CD14-positive monocyte (primary cell): ENCODE results near the gene PCDHB15. TPM values are rescaled to one million over a fixed set of nuclear protein-coding genes. Genes with fewer than 3 reads are reported as not detected.
"Not testable (repeated sequence)": the region's sequence is repeated elsewhere in the genome, so short reads cannot be mapped to it uniquely, and the experiment has no call there.

Experiments used
- DNase-seq, 3 donors: peaks; one replicate each; pipeline ENCODE4 v3.0.0-alpha.2; 2011 to 2022
- H2AFZ ChIP-seq: 2 replicates; pipeline ENCODE4 v1.6.0; 2012; ENCODE audit warnings: mild to moderate bottlenecking, low read depth, low read length, inconsistent platforms; ENCODE audit not compliant: insufficient read depth, poor library complexity, severe bottlenecking
- H3K27ac ChIP-seq, 2 donors: 1 replicate in 1 of 2; 2 replicates in 1 of 2; pipeline ENCODE4 v1.5.1; 2012 to 2013; ENCODE audit warnings: low read length in 2 of 2, control low read depth in 1 of 2, inconsistent platforms in 1 of 2, low read depth in 1 of 2, mild to moderate bottlenecking in 1 of 2
- H3K27me3 ChIP-seq, 2 donors: one replicate each; pipeline versions ENCODE4 v1.6.0 to v1.6.1; 2011 to 2013; ENCODE audit warnings: low read length in 2 of 2; ENCODE audit not compliant: control insufficient read depth in 2 of 2, insufficient read depth in 2 of 2
- H3K36me3 ChIP-seq, 2 donors: replicated peaks in 1 of 2; 1 replicate in 1 of 2; 2 replicates in 1 of 2; pipeline versions ENCODE4 v1.5.1 to v1.6.1; 2012 to 2013; ENCODE audit warnings: low read length in 2 of 2, control low read depth in 1 of 2, inconsistent platforms in 1 of 2, mild to moderate bottlenecking in 1 of 2; ENCODE audit not compliant: insufficient read depth in 2 of 2, control insufficient read depth in 1 of 2
- H3K4me1 ChIP-seq, 2 donors: 1 replicate in 1 of 2; 2 replicates in 1 of 2; pipeline versions ENCODE4 v1.5.1 to v1.6.1; 2012 to 2013; ENCODE audit warnings: low read length in 2 of 2, control low read depth in 1 of 2, inconsistent platforms in 1 of 2, mild to moderate bottlenecking in 1 of 2, moderate library complexity in 1 of 2; ENCODE audit not compliant: insufficient read depth in 2 of 2, control insufficient read depth in 1 of 2
- H3K4me2 ChIP-seq: replicated peaks from 2 replicates; pipeline ENCODE3; 2012; ENCODE audit warnings: low read length, moderate library complexity, mild to moderate bottlenecking; ENCODE audit not compliant: poor library complexity, severe bottlenecking; ENCODE audit errors: extremely low read depth
- H3K4me3 ChIP-seq, 3 experiments: fragments of 200-600 bp in 1 of 3; sonication (generic) in 1 of 3; replicated peaks in 1 of 3; 1 replicate in 2 of 3; 2 replicates in 1 of 3; pipeline ENCODE4 v1.5.1; 2011 to 2013; ENCODE audit warnings: low read length in 3 of 3, mild to moderate bottlenecking in 3 of 3, control low read depth in 2 of 3, low read depth in 2 of 3, inconsistent platforms in 1 of 3, moderate library complexity in 1 of 3
- H3K79me2 ChIP-seq: 2 replicates; pipeline ENCODE4 v1.6.0; 2012; ENCODE audit warnings: mild to moderate bottlenecking, control low read depth, inconsistent platforms, low read length, moderate library complexity; ENCODE audit not compliant: insufficient read depth
- H3K9ac ChIP-seq: 2 replicates; pipeline ENCODE4 v1.6.0; 2017; ENCODE audit warnings: low read length, mild to moderate bottlenecking; ENCODE audit not compliant: insufficient read depth, poor library complexity, severe bottlenecking
- H3K9me3 ChIP-seq, 2 donors: replicated peaks in 1 of 2; 1 replicate in 1 of 2; 2 replicates in 1 of 2; pipeline versions ENCODE4 v1.5.1 to v1.6.1; 2012 to 2013; ENCODE audit warnings: low read length in 2 of 2, control low read depth in 1 of 2; ENCODE audit not compliant: control insufficient read depth in 1 of 2, insufficient read depth in 1 of 2
- H4K20me1 ChIP-seq: 2 replicates; pipeline ENCODE4 v1.6.0; 2012; ENCODE audit warnings: mild to moderate bottlenecking, low read length, control low read depth, moderate library complexity; ENCODE audit not compliant: insufficient read depth
- H3K27ac Mint-ChIP-seq, 7 donors: one replicate each; pipeline ENCODE4 v1.8.0; 2020; ENCODE audit warnings: mild to moderate bottlenecking in 7 of 7, mixed read lengths in 7 of 7, moderate library complexity in 6 of 7, inconsistent platforms in 2 of 7
- H3K27me3 Mint-ChIP-seq, 3 donors: one replicate each; pipeline ENCODE4 v1.8.0; 2021 to 2022; ENCODE audit warnings: low read depth in 3 of 3, mild to moderate bottlenecking in 3 of 3, mixed read lengths in 3 of 3, moderate library complexity in 3 of 3, inconsistent platforms in 1 of 3
- H3K36me3 Mint-ChIP-seq, 2 donors: one replicate each; pipeline ENCODE4 v1.8.0; 2020; ENCODE audit warnings: mixed read lengths in 2 of 2, inconsistent platforms in 1 of 2, mild to moderate bottlenecking in 1 of 2
- H3K4me1 Mint-ChIP-seq: one replicate; pipeline ENCODE4 v1.8.0; 2020; ENCODE audit warnings: mild to moderate bottlenecking, mixed read lengths
- H3K4me3 Mint-ChIP-seq, 2 donors: one replicate each; pipeline ENCODE4 v1.8.0; 2020; ENCODE audit warnings: mild to moderate bottlenecking in 2 of 2, mixed read lengths in 2 of 2, moderate library complexity in 1 of 2
- H3K9me3 Mint-ChIP-seq, 7 donors: one replicate each; pipeline ENCODE4 v1.8.0; 2020 to 2022; ENCODE audit warnings: mixed read lengths in 7 of 7, mild to moderate bottlenecking in 6 of 7, moderate library complexity in 6 of 7, inconsistent platforms in 2 of 7
- WGBS: methylation state at CpG from one replicate; pipeline ENCODE4 v1.1.5; 2013; ENCODE audit warnings: missing lambda C conversion rate; ENCODE audit not compliant: insufficient coverage; 5-methylcytosine and 5-hydroxymethylcytosine counted together
- intact Hi-C, 2 donors: fragments of 100-400 bp; cut with micrococcal nuclease; formaldehyde crosslinking; loops; one replicate each; pipeline versions ENCODE4 v1.15.0 to v1.15.1; 2023
- polyA plus RNA-seq, 3 donors: library from polyadenylated mRNA; depleted of rRNA in 1 of 3; unstranded in 2 of 3; stranded (reverse) in 1 of 3; fragments of 300-500 nt in 2 of 3; fragments of >200 nt in 1 of 3; fragmentation: Illumina TruSeq in 2 of 3; gene quantifications; 1 replicate in 2 of 3; 2 replicates in 1 of 3; pipeline ENCODE4 v1.2.3, GENCODE V29; 2012 to 2021
- TF ChIP-seq, protein P1 (sequence below): fragments of 200-600 bp; IDR thresholded peaks from one replicate; pipeline ENCODE4 v1.8.0; 2022; ENCODE audit warnings: antibody characterized with exemption, mild to moderate bottlenecking

The PCDHB15 gene
- polyA plus RNA-seq, 3 donors: not detected

- Histone ChIP-seq H4K20me1 (no peaks in the 10 kb centered on the region), H3K4me1 (no peaks in the 10 kb centered on the region), H3K27me3 (peaks cover 2 to 16% of the 10 kb centered on the region in 2 donors), H2AFZ (no peak within 1 kb of the TSS), H3K79me2 (no peaks in the 10 kb centered on the region), H3K36me3 (no peaks in the 10 kb centered on the region), H3K4me2 (no peak within 1 kb of the TSS), H3K27ac (no peak within 1 kb of the TSS), H3K4me3 (no peak within 1 kb of the TSS), H3K9me3 (peaks cover 18 to 29% of the 10 kb centered on the region in 2 donors), H3K9ac (no peak within 1 kb of the TSS)
- DNase-seq: no peak
- TF ChIP-seq, protein P1, sequence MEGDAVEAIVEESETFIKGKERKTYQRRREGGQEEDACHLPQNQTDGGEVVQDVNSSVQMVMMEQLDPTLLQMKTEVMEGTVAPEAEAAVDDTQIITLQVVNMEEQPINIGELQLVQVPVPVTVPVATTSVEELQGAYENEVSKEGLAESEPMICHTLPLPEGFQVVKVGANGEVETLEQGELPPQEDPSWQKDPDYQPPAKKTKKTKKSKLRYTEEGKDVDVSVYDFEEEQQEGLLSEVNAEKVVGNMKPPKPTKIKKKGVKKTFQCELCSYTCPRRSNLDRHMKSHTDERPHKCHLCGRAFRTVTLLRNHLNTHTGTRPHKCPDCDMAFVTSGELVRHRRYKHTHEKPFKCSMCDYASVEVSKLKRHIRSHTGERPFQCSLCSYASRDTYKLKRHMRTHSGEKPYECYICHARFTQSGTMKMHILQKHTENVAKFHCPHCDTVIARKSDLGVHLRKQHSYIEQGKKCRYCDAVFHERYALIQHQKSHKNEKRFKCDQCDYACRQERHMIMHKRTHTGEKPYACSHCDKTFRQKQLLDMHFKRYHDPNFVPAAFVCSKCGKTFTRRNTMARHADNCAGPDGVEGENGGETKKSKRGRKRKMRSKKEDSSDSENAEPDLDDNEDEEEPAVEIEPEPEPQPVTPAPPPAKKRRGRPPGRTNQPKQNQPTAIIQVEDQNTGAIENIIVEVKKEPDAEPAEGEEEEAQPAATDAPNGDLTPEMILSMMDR: no peak
- intact Hi-C loops: no loop called here
- H3K4me1 Mint-ChIP-seq: no peaks in the 10 kb centered on the region
- peaks cover 2 to 6% of the 10 kb centered on the region in 2 donors for H3K36me3 Mint-ChIP-seq
- no peak within 1 kb of the TSS for H3K4me3 Mint-ChIP-seq
- WGBS: 28% methylated on average over 13 of the region's 15 CpGs
- H3K27ac Mint-ChIP-seq: no peak within 1 kb of the TSS
- H3K27me3 Mint-ChIP-seq: peaks cover 14 to 27% (median 19%) of the 10 kb centered on the region in 3 donors
- H3K9me3 Mint-ChIP-seq: peaks cover 23 to 43% (median 39%) of the 10 kb centered on the region in 7 donors
Measured at GRCh38 chr5:141223112-141223783, 21.9 kb upstream of the PCDHB15 start, which contains the start of gene PCDHB14. Gene PCDHB14 (plus strand): TSS chr5:141223343. CDS start chr5:141223506, 163 bp downstream.

- WGBS: 13% methylated on average over 13 of the region's 40 CpGs
- not testable (repeated sequence) for DNase-seq
Measured at GRCh38 chr5:141224844-141225243, 20.4 kb upstream of the PCDHB15 start.

GRCh38 chr5:141225421-141225820 lies 19.8 kb upstream of the PCDHB15 start:
- H3K4me1 Mint-ChIP-seq, H3K36me3 Mint-ChIP-seq, H3K4me3 Mint-ChIP-seq, DNase-seq, H3K36me3 ChIP-seq, intact Hi-C loops, H3K9ac ChIP-seq, H3K4me1 ChIP-seq, H3K27ac Mint-ChIP-seq, H2AFZ ChIP-seq, H3K27ac ChIP-seq, H3K4me2 ChIP-seq, H3K4me3 ChIP-seq, H4K20me1 ChIP-seq, H3K79me2 ChIP-seq: not testable (repeated sequence)
- H3K9me3 Mint-ChIP-seq: peaks cover 18 to 37% (median 32%) of the 10 kb centered on the region in 7 donors
- H3K27me3 ChIP-seq: peaks cover 2 to 16% of the 10 kb centered on the region in 2 donors
- peaks cover 18% of the 10 kb centered on the region in 2 donors for H3K9me3 ChIP-seq
- H3K27me3 Mint-ChIP-seq: peaks cover 12 to 27% (median 20%) of the 10 kb centered on the region in 3 donors
- WGBS: 41% methylated on average over 12 of the region's 30 CpGs

More at GRCh38 chr5:141224844-141225243, 20.4 kb upstream of the PCDHB15 start:
- H3K4me3 ChIP-seq, H3K4me1 Mint-ChIP-seq, H2AFZ ChIP-seq, H3K79me2 ChIP-seq, H3K4me1 ChIP-seq, H4K20me1 ChIP-seq, intact Hi-C loops, H3K4me2 ChIP-seq, H3K27ac ChIP-seq, H3K9ac ChIP-seq, H3K36me3 ChIP-seq, H3K36me3 Mint-ChIP-seq: not testable (repeated sequence)
- peak overlapping the region in 1 of 2 donors; percentile 35 for H3K4me3 Mint-ChIP-seq
- peak overlapping the region in 1 of 7 donors; percentile 27 for H3K27ac Mint-ChIP-seq
- peaks cover 18 to 37% (median 31%) of the 10 kb centered on the region in 7 donors for H3K9me3 Mint-ChIP-seq
- H3K27me3 Mint-ChIP-seq: peaks cover 14 to 27% (median 20%) of the 10 kb centered on the region in 3 donors
- Histone ChIP-seq H3K9me3 (peaks cover 18% of the 10 kb centered on the region in 2 donors), H3K27me3 (peaks cover 2 to 16% of the 10 kb centered on the region in 2 donors)
